GM12865 (cell line): Measurements from ENCODE around the gene CANX.

Experiments
- DNase-seq: peaks from one replicate; pipeline ENCODE4 v3.0.0; 2010; ENCODE audit warnings: low read depth
- H3K4me3 ChIP-seq: 2 replicates; pipeline ENCODE4 v1.5.1; 2011; ENCODE audit warnings: mild to moderate bottlenecking, low read depth, low read length, control low read depth
- TF ChIP-seq, protein P1 (sequence below): IDR thresholded peaks from 2 replicates; pipeline ENCODE4 v1.5.1; 2011; ENCODE audit warnings: low read length, control low read depth, low read depth, inconsistent platforms; ENCODE audit not compliant: insufficient read depth; ENCODE audit errors: missing control alignments

The CANX gene

GRCh38 chr5:179749857-179750508, 51.2 kb downstream of the CANX start:
- no peak overlapping the region for H3K4me3 ChIP-seq
- DNase-seq: no peak
- TF ChIP-seq, protein P1, sequence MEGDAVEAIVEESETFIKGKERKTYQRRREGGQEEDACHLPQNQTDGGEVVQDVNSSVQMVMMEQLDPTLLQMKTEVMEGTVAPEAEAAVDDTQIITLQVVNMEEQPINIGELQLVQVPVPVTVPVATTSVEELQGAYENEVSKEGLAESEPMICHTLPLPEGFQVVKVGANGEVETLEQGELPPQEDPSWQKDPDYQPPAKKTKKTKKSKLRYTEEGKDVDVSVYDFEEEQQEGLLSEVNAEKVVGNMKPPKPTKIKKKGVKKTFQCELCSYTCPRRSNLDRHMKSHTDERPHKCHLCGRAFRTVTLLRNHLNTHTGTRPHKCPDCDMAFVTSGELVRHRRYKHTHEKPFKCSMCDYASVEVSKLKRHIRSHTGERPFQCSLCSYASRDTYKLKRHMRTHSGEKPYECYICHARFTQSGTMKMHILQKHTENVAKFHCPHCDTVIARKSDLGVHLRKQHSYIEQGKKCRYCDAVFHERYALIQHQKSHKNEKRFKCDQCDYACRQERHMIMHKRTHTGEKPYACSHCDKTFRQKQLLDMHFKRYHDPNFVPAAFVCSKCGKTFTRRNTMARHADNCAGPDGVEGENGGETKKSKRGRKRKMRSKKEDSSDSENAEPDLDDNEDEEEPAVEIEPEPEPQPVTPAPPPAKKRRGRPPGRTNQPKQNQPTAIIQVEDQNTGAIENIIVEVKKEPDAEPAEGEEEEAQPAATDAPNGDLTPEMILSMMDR: no peak

DNA sequence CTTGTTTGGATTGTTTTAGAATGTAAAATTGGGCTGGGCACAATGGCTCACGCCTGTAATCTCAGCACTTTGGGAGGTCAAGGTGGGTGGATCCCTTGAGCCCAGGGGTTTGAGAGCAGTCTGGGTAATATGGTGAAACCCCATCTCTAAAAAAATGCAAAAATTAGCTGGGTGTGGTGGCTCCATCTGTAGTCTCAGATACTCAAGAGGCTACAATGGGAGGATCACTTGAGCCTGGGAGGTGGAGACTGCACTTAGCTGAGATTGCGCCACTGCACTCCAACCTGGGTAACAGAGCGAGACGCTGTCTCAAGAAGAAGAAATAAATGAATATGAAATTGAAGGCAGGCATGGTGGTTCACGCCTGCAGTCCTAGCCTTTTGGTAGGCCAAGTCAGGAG, 55.2 kb downstream of the CANX start:
- DNase-seq: no peak
- no peak overlapping the region for H3K4me3 ChIP-seq
- TF ChIP-seq, protein P1: no peak

DNA sequence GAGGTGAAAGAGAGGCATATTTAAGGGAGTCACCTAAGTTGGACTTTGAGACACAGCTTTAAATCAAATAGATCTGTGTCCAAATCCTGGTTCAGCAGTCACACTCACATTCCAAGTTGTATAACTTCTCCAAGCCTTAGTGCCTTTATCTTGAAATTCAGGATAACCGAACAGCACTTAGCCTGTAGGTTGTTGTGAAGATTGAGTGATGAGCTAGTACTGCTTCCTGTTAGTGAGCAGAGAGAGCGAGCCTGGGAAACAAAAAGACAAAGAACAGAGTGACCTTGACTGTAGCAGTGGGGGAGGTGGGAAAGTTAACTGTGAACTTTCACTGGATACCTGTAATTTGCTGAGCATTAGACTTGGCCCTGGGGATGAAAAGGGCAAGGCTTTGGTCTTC, 56.3 kb downstream of the CANX start:
- TF ChIP-seq, protein P1: no peak
- no peak for DNase-seq
- H3K4me3 ChIP-seq: no peak overlapping the region

GRCh38 chr5:179758955-179759354, 60.2 kb downstream of the CANX start:
- no peak overlapping the region for H3K4me3 ChIP-seq
- TF ChIP-seq, protein P1: no peak
- DNase-seq: no peak

GRCh38 chr5:179759581-179760551, 61.1 kb downstream of the CANX start:
- peak; percentile 49 for DNase-seq

DNA sequence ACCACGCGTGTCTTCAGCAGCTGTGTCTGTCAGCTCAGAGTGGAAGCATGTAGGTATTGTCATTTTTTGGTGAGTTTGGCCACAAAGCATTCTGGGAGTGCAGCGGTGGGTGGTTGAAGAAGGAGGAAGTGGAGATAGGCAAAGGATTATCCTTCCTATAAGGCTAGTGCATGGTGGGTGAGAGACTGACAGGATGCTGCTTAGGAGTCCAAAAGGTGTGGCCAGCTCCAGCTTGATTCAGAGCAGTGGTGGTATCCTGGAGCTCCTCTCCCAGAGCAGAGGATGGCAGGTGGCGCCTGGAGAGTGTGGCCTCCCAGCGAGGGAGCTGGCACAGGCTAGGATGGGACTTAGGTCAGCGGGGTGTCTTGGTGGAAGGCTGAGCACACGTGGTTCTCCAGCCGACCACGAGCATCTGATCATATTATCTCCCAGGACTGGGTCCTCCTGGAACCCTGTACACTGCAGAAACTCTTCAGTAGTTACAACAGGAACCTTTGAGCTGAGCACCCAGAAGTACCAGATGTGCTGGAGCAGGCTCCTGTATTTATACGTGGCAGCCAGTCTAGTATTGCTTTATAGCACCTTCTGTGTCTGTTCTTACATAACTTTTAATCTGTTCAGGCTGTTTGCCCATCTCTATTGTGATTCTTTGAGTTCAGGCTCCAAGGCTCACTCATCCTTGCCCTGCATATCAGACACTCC, 63.5 kb downstream of the CANX start:
- TF ChIP-seq, protein P1: no peak
- H3K4me3 ChIP-seq: no peak overlapping the region
- DNase-seq: peak; percentile 40

More at GRCh38 chr5:179759581-179760551, 61.1 kb downstream of the CANX start:
- TF ChIP-seq, protein P1: no peak
- H3K4me3 ChIP-seq: no peak overlapping the region
